ENCODE measurements around the gene ASL. TPM values are rescaled to one million over a fixed set of nuclear protein-coding genes. Genes with fewer than 3 reads are reported as not detected.
"Not testable (repeated sequence)": the region's sequence is repeated elsewhere in the genome, so short reads cannot be mapped to it uniquely, and the experiment has no call there.

Gene ASL
- total RNA-seq, 1 donor from 2014 or later = 39.7 TPM

DNA sequence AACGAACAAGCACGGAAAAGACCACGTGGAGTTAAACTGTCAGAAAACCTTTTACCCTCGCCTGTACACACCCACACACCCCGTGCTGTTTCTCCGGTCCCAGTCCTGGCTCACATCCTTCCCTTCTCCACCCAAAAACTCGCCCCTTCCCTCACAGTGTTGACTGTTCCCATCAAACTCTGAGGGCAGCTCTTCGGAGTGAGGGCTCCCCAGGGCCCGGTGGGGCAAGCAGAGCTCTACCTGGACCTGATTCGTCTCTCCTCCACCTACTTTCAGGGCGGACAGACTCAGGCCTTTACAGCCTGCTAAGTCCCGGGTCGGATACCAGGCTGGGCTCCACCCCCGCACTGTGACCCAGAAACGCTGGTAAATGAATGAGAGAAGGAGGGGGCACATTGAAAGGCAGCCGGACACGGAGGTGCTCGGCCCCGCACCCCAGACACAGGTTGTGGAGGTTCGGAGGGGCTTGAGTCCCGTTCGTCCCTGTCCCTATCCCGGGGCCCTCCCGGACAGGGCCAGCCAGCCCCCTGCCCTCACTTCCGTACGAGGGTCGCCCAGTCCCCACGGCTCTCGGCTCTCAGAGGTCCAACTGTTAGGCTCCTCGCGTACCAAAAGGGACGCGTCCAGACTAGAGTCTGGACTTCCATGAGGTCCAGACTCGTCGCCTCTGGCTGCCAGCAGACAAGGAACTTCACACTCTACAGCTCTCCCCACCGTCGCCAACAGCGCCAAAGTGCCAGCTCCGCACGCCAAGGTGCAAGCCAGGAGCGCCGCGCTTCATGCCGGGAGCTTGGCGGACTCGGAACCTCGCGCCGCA lies 31.7 kb upstream of the ASL start:
- peak overlapping the region; percentile 62 for H3K4me3 ChIP-seq (ENCODE audit: low read depth, low read length)
- TF ChIP-seq, protein P1, sequence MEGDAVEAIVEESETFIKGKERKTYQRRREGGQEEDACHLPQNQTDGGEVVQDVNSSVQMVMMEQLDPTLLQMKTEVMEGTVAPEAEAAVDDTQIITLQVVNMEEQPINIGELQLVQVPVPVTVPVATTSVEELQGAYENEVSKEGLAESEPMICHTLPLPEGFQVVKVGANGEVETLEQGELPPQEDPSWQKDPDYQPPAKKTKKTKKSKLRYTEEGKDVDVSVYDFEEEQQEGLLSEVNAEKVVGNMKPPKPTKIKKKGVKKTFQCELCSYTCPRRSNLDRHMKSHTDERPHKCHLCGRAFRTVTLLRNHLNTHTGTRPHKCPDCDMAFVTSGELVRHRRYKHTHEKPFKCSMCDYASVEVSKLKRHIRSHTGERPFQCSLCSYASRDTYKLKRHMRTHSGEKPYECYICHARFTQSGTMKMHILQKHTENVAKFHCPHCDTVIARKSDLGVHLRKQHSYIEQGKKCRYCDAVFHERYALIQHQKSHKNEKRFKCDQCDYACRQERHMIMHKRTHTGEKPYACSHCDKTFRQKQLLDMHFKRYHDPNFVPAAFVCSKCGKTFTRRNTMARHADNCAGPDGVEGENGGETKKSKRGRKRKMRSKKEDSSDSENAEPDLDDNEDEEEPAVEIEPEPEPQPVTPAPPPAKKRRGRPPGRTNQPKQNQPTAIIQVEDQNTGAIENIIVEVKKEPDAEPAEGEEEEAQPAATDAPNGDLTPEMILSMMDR (conservative IDR thresholded peaks at IDR 0.05; ENCODE audit: low read depth, low read length) = no peak
- DNase-seq (ENCODE audit: low read depth) = no peak

DNA sequence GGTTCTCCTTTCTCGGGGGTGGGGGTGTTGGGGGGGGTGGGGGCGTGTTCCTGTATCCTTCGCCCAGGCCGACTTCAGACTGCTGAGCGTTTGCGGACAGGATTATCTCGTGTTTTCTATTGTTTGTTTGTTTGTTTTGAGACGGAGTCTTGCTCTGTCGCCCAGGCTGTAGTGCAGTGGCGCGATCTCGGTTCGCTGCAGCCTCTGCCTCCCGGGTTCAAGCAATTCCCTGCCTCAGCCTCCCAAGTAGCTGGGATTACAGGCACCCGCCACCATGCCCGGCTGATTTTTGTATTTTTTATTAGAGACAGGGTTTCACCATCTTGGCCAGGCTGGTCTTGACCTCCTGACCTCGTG lies 31.1 kb upstream of the ASL start:
- H3K4me3 ChIP-seq (ENCODE audit: low read depth, low read length) = peak overlapping the region; percentile 62
- DNase-seq (ENCODE audit: low read depth) = not testable (repeated sequence)

DNA sequence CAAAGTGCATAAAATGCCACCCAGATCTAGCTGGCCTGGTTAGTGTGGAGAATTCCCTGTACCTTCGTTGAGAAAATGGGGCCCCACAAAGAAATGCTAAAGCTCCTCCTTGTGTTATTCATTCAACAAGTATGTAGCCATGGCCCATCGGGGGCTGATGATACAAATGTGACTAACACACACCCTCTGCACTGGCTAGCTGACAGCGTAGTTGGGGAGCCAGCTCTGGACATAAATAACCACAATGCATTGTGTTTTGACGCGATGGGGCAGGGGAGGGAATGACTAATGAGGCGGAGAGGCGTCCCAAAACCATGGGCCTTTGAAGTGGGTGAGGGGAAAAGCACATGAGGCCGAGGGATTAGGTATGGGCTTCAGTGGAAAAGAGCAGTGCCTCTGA lies 28.2 kb upstream of the ASL start:
- DNase-seq (ENCODE audit: low read depth) = peak; percentile 55
- H3K4me3 ChIP-seq (ENCODE audit: low read depth, low read length) = no peak overlapping the region
- TF ChIP-seq, protein P1 (conservative IDR thresholded peaks at IDR 0.05; ENCODE audit: low read depth, low read length) = no peak

GRCh38 chr7:66049886-66050285 lies 25.7 kb upstream of the ASL start:
- not testable (repeated sequence) for H3K4me3 ChIP-seq (ENCODE audit: low read depth, low read length); DNase-seq (ENCODE audit: low read depth)
- TF ChIP-seq, protein P1 (conservative IDR thresholded peaks at IDR 0.05; ENCODE audit: low read depth, low read length) = peak; percentile 15

DNA sequence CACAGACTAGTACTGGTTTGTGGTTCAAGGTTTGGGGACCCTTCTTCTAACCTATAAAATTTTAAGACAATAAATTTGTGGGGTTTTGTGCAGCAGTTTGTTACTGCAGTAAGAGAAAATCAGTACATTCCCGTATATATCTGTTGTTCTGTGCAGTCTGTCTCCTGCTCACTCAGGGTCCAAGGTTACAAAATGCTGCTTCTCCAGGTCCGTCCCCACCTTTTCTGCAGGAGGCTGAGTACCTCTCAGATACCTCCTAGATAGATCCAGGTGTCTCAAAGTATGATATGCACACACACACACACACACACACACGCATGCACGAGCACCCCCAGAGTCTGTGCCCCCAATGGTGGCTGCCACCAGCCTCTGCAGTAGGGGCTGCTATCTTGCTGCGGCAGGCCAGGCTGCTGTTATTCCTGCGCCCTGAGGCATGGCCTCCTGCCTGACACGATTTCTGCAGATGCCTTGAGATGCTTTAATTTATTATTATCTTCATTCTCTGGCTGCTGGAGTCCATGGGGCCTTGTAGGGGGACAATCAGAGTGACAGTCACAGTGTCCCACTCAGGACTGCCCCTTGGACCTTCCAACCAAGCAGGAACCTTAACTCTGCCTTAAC lies 25.2 kb upstream of the ASL start:
- no peak for DNase-seq (ENCODE audit: low read depth)
- TF ChIP-seq, protein P1 (conservative IDR thresholded peaks at IDR 0.05; ENCODE audit: low read depth, low read length) = no peak
- no peak overlapping the region for H3K4me3 ChIP-seq (ENCODE audit: low read depth, low read length)

DNA sequence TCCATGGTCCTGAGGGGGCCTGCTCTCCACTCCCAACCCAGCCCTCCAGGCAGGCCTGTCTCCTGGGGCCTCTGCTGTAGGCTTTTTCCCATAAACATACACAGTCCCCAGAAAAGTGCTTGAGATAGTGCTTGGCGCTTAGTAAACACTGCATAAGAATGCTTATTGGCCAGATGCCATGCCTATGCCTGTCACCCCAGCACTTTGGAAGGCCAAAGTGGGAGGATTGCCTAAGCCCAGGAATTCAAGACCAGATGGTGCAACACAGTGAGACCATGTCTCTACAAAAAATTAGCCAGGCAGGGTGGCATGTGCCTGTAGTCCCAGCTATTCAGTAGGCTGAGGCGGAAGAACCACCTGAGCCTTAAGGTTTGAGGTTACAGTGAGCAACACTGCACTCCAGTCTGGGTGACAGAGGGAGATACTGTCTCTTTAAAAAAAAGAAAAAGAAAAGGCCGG lies 24.6 kb upstream of the ASL start:
- DNase-seq (ENCODE audit: low read depth) = peak; percentile 95
- TF ChIP-seq, protein P1 (conservative IDR thresholded peaks at IDR 0.05; ENCODE audit: low read depth, low read length) = no peak
- H3K4me3 ChIP-seq (ENCODE audit: low read depth, low read length) = no peak overlapping the region

DNA sequence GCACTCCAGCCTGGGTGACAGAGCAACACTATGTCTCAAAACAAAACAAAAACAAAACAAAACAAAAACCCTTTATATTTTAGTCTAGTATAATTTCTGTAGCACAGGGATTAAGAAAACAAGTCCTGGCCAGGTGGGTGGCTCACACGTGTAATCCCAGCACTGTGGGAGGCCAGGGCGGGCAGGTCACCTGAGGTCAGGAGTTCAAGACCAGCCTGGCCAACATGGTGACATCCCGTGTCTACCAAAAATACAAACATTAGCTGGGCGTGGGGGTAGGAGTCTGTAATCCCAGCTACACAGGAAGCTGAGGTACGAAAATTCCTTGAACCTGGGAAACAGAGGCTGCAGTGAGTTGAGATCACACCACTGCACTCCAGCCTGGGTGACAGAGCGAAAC lies 23.2 kb upstream of the ASL start:
- no peak overlapping the region for H3K4me3 ChIP-seq (ENCODE audit: low read depth, low read length)
- DNase-seq (ENCODE audit: low read depth) = no peak
- TF ChIP-seq, protein P1 (conservative IDR thresholded peaks at IDR 0.05; ENCODE audit: low read depth, low read length) = no peak
